CD4-positive, alpha-beta T cell (primary cell): ENCODE results near the gene PXDN. TPM values are rescaled to one million over a fixed set of nuclear protein-coding genes. Genes with fewer than 3 reads are reported as not detected.

Experiments
- ATAC-seq: fragments of 200-7000 bp; cut with Tn5 transposase; one replicate; pipeline ENCODE4 v1.10.0; 2022; ENCODE audit warnings: mild to moderate bottlenecking; ENCODE audit not compliant: poor library complexity
- CTCF ChIA-PET: fragments of 350-600 bp; sonication (Branson Sonifier 250); formaldehyde crosslinking; loops from one replicate; lab custom pipeline; 2021; ENCODE audit warnings: antibody characterized with exemption, inconsistent platforms; lab: Charles Lee
- POLR2A ChIA-PET: fragments of 350-600 bp; sonication (Branson Sonifier 250); formaldehyde crosslinking; loops from one replicate; lab custom pipeline; 2021; ENCODE audit warnings: antibody characterized with exemption, inconsistent platforms; lab: Charles Lee
- DNase-seq, 14 experiments: peaks; one replicate each; pipeline ENCODE4 v3.0.0-alpha.2; 2013 to 2020; ENCODE audit warnings: mixed read lengths in 2 of 14
- H3K27ac ChIP-seq, 2 donors: one replicate each; pipeline versions ENCODE4 v1.5.1 to v1.7.0; 2013; ENCODE audit warnings: low read length in 2 of 2, low read depth in 1 of 2, mild to moderate bottlenecking in 1 of 2
- H3K27me3 ChIP-seq, 2 experiments: 1 replicate in 1 of 2; 2 replicates in 1 of 2; pipeline versions ENCODE4 v1.6.1 to v1.7.0; 2013; ENCODE audit warnings: low read length in 2 of 2, control low read depth in 1 of 2, mild to moderate bottlenecking in 1 of 2, moderate library complexity in 1 of 2; ENCODE audit not compliant: insufficient read depth in 2 of 2, control insufficient read depth in 1 of 2
- H3K36me3 ChIP-seq: one replicate; pipeline ENCODE4 v1.6.1; 2013; ENCODE audit warnings: low read length, control low read depth; ENCODE audit not compliant: insufficient read depth
- H3K4me1 ChIP-seq: one replicate; pipeline ENCODE4 v1.6.1; 2013; ENCODE audit warnings: low read length, control low read depth; ENCODE audit not compliant: insufficient read depth
- H3K4me3 ChIP-seq: one replicate; pipeline ENCODE4 v1.5.1; 2013; ENCODE audit warnings: mild to moderate bottlenecking, low read length, moderate library complexity
- H3K9me3 ChIP-seq, 2 experiments: 1 replicate in 1 of 2; 2 replicates in 1 of 2; pipeline versions ENCODE4 v1.6.1 to v1.7.0; 2013; ENCODE audit warnings: low read length in 2 of 2, mild to moderate bottlenecking in 2 of 2, control low read depth in 1 of 2, moderate library complexity in 1 of 2; ENCODE audit not compliant: control insufficient read depth in 1 of 2, insufficient read depth in 1 of 2
- H3K27ac Mint-ChIP-seq: one replicate; pipeline ENCODE4 v1.8.0; 2020; ENCODE audit warnings: mixed read lengths
- H3K27me3 Mint-ChIP-seq: one replicate; pipeline ENCODE4 v1.8.0; 2021; ENCODE audit warnings: mixed read lengths
- H3K36me3 Mint-ChIP-seq: one replicate; pipeline ENCODE4 v1.8.0; 2021; ENCODE audit warnings: low read depth, mixed read lengths
- H3K4me1 Mint-ChIP-seq: one replicate; pipeline ENCODE4 v1.8.0; 2021; ENCODE audit warnings: low read depth, mixed read lengths
- H3K4me3 Mint-ChIP-seq: one replicate; pipeline ENCODE4 v1.8.0; 2020; ENCODE audit warnings: mild to moderate bottlenecking, mixed read lengths
- H3K9me3 Mint-ChIP-seq: one replicate; pipeline ENCODE4 v1.8.0; 2020; ENCODE audit warnings: mixed read lengths
- intact Hi-C, 2 experiments: fragments of 100-400 bp; cut with DNase I in 1 of 2; cut with micrococcal nuclease in 1 of 2; formaldehyde crosslinking; loops; one replicate each; pipeline versions ENCODE4 v1.15.1 to v1.9.0; 2023 to 2025; cut with DNase I, micrococcal nuclease
- total RNA-seq, 174 experiments: library from RNA in 2 of 174; stranded (reverse) in 2 of 174; gene quantifications; one replicate each; pipeline ENCODE4 v1.2.3 and lab custom pipeline; 2021 to 2026
- TF ChIP-seq, protein P1 (sequence below): fragments of 200-600 bp; IDR thresholded peaks from one replicate; pipeline ENCODE4 v1.8.0; 2022; ENCODE audit warnings: antibody characterized with exemption, mild to moderate bottlenecking

Gene PXDN
- total RNA-seq, 2 experiments from 2014 or later = 0.47 to 0.84 TPM

DNA sequence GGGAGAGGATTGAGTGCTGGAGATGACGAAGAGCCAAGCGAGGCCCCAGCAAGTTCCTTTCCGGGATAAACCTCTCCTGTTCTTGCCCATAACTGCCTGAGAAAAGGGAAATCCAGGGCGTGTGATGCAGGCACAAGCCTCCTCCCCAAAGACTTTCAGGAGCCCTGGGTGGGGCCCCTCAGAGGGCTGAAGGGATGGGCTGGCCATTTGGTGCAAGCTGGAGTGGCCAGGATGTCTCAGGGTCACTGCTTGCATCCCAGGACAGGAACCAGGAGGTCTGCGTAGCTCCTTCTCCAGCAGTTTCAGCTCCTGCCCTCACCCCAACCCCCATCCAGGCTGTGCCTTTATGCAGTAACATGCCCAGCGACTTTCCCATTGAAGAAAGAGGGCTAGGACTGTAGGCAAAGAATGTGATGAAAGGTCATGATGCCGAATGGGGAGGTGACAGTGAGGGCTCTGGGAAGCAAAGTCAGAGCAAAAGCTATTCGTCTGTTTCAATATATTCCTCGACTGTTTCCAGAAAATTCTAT, 80.2 kb downstream of the PXDN start:
- POLR2A ChIA-PET = no interaction called here
- H3K4me3 Mint-ChIP-seq = no peak overlapping the region
- CTCF ChIA-PET = no interaction called here
- DNase-seq (peak in 1 of 14 experiments; percentile 2), ATAC-seq (no peak)
- no peak overlapping the region for H3K4me3 ChIP-seq
- H3K27me3 Mint-ChIP-seq = peaks cover 9% of the 10 kb centered on the region
- intact Hi-C loops = no loop called here
- H3K27me3 ChIP-seq = no peaks in the 10 kb centered on the region
- H3K9me3 Mint-ChIP-seq = no peaks in the 10 kb centered on the region
- no peak overlapping the region for H3K27ac Mint-ChIP-seq
- no peaks in the 10 kb centered on the region for H3K4me1 Mint-ChIP-seq
- H3K36me3 ChIP-seq = no peaks in the 10 kb centered on the region
- H3K9me3 ChIP-seq = no peaks in the 10 kb centered on the region
- H3K36me3 Mint-ChIP-seq = no peaks in the 10 kb centered on the region
- TF ChIP-seq, protein P1, sequence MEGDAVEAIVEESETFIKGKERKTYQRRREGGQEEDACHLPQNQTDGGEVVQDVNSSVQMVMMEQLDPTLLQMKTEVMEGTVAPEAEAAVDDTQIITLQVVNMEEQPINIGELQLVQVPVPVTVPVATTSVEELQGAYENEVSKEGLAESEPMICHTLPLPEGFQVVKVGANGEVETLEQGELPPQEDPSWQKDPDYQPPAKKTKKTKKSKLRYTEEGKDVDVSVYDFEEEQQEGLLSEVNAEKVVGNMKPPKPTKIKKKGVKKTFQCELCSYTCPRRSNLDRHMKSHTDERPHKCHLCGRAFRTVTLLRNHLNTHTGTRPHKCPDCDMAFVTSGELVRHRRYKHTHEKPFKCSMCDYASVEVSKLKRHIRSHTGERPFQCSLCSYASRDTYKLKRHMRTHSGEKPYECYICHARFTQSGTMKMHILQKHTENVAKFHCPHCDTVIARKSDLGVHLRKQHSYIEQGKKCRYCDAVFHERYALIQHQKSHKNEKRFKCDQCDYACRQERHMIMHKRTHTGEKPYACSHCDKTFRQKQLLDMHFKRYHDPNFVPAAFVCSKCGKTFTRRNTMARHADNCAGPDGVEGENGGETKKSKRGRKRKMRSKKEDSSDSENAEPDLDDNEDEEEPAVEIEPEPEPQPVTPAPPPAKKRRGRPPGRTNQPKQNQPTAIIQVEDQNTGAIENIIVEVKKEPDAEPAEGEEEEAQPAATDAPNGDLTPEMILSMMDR = no peak
- H3K27ac ChIP-seq = no peak overlapping the region
- no peaks in the 10 kb centered on the region for H3K4me1 ChIP-seq

DNA sequence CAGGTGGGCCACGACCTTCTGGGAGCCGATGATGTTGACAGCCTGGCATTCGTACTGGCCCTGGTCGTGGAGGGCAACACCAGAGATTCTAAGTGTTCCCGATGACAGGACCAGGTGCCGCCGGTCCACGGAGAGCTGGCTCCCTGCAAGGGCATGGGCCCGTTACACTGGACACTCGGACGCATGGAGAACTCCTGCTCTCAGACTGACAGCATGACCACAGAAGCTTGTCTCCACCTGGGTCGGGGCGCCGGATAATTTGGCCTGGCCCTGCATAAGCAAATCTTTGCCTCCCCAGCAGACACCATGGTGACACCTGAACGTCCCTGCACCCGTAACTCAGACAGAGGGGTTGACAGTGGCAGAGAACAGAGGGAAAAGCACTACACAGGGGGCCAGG, 80.7 kb downstream of the PXDN start:
- H3K36me3 Mint-ChIP-seq = no peaks in the 10 kb centered on the region
- no peaks in the 10 kb centered on the region for H3K9me3 Mint-ChIP-seq
- no peaks in the 10 kb centered on the region for H3K9me3 ChIP-seq
- CTCF ChIA-PET = no interaction called here
- POLR2A ChIA-PET = no interaction called here
- H3K27ac Mint-ChIP-seq = no peak overlapping the region
- no peak overlapping the region for H3K27ac ChIP-seq
- peak in 1 of 14 experiments; percentile 3 for DNase-seq
- no peak overlapping the region for H3K4me3 ChIP-seq
- H3K27me3 Mint-ChIP-seq = peaks cover 13% of the 10 kb centered on the region
- TF ChIP-seq, protein P1 = no peak
- no peaks in the 10 kb centered on the region for H3K36me3 ChIP-seq
- no peak overlapping the region for H3K4me3 Mint-ChIP-seq
- intact Hi-C loops = no loop called here
- no peaks in the 10 kb centered on the region for H3K4me1 ChIP-seq
- no peaks in the 10 kb centered on the region for H3K4me1 Mint-ChIP-seq
- H3K27me3 ChIP-seq = no peaks in the 10 kb centered on the region
- ATAC-seq = no peak

DNA sequence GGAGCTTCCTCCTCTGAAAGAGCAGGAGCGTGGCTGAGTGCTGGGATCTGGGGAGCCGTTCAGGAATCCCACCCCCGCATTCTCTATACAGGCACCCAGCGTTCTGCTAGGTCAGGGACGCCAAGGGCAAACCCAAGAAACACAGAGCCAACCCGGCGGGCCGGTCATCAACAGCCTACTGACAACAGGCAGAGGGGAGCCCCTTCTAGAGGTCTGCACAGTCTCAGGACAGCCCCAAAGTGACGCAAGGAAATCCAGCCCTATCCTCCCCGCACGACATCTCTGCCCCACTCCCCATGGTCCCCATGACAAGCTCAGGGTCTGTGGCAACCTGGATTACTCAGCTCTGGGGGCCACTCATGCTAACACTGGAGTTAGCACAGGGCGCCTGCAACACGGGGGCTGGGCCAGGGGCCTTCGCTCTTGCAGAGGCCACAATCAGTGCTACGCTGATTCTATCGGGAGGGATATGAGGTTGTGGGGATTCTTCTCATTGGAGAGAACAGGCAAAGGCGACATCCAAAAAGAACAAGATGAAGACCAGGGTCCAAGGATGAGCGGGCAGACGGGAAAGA, 81.6 kb downstream of the PXDN start:
- ChIA-PET CTCF (no interaction called here), POLR2A (interaction anchor here (1.0 kb wide), 1 partner anchor 10 kb away, joined by 3 read pairs; no protein-coding TSS in a partner anchor)
- Mint-ChIP-seq H3K4me3 (no peak overlapping the region), H3K9me3 (no peaks in the 10 kb centered on the region), H3K27ac (no peak overlapping the region), H3K36me3 (no peaks in the 10 kb centered on the region), H3K27me3 (peaks cover 13% of the 10 kb centered on the region), H3K4me1 (no peaks in the 10 kb centered on the region)
- no peak for DNase-seq
- Histone ChIP-seq H3K4me3 (no peak overlapping the region), H3K27ac (no peak overlapping the region), H3K27me3 (no peaks in the 10 kb centered on the region), H3K4me1 (no peaks in the 10 kb centered on the region), H3K36me3 (no peaks in the 10 kb centered on the region), H3K9me3 (no peaks in the 10 kb centered on the region)
- TF ChIP-seq, protein P1 = no peak
- intact Hi-C loops = no loop called here
- ATAC-seq = no peak
